PC-3 (cell line): ENCODE data around the gene RBMS3.

Experiments used
- CTCF ChIP-seq: fragments of 300-600 bp; sonication (generic); conservative IDR thresholded peaks from 2 replicates; pipeline ENCODE4 v1.5.1; 2017; ENCODE audit warnings: antibody characterized with exemption, low read depth, mild to moderate bottlenecking, low read length
- EZH2 ChIP-seq: fragments of 300-600 bp; sonication (generic); IDR thresholded peaks from one replicate; pipeline ENCODE4 v1.6.1; 2017; ENCODE audit warnings: antibody characterized with exemption, mild to moderate bottlenecking, low read length; ENCODE audit not compliant: unreplicated experiment
- EZH2phosphoT487 ChIP-seq: fragments of 300-600 bp; sonication (generic); IDR thresholded peaks from 2 replicates; pipeline ENCODE4 v1.6.1; 2018; ENCODE audit warnings: mild to moderate bottlenecking, antibody characterized with exemption, low read length, borderline replicate concordance

- TF ChIP-seq CTCF (no peak), EZH2 (no peak), EZH2phosphoT487 (no peak)
Observed at GRCh38 chr3:29334706-29335105, 53.8 kb downstream of the RBMS3 start.
